Activated naive CD4-positive, alpha-beta T cell treated with anti-CD3 and anti-CD28 coated beads, Interleukin-2, amount 50 U/mL, for 24 hours (primary cell): ENCODE measurements around the gene PRR11.
"Not testable (repeated sequence)": the region's sequence is repeated elsewhere in the genome, so short reads cannot be mapped to it uniquely, and the experiment has no call there.

ENCODE experiments used
- H3K27ac Mint-ChIP-seq: one replicate; pipeline ENCODE4 v1.8.0; 2021; ENCODE audit warnings: mild to moderate bottlenecking, mixed read lengths
- H3K27me3 Mint-ChIP-seq: one replicate; pipeline ENCODE4 v1.8.0; 2021; ENCODE audit warnings: mixed read lengths
- H3K36me3 Mint-ChIP-seq: one replicate; pipeline ENCODE4 v1.8.0; 2021; ENCODE audit warnings: mixed read lengths
- H3K4me1 Mint-ChIP-seq: one replicate; pipeline ENCODE4 v1.8.0; 2021; ENCODE audit warnings: mixed read lengths
- H3K4me3 Mint-ChIP-seq: one replicate; pipeline ENCODE4 v1.8.0; 2021; ENCODE audit warnings: mild to moderate bottlenecking, mixed read lengths
- H3K9me3 Mint-ChIP-seq: one replicate; pipeline ENCODE4 v1.8.0; 2021; ENCODE audit warnings: mixed read lengths

PRR11 gene

GRCh38 chr17:59228588-59228987, 73.0 kb downstream of the PRR11 start:
- not testable (repeated sequence) for H3K9me3 Mint-ChIP-seq, H3K27ac Mint-ChIP-seq, H3K4me1 Mint-ChIP-seq, H3K27me3 Mint-ChIP-seq, H3K36me3 Mint-ChIP-seq, H3K4me3 Mint-ChIP-seq

GRCh38 chr17:59230764-59231163, 75.2 kb downstream of the PRR11 start:
- H3K36me3 Mint-ChIP-seq = peaks cover 2% of the 10 kb centered on the region

GRCh38 chr17:59234631-59235030, 79.1 kb downstream of the PRR11 start:
- no peaks in the 10 kb centered on the region for H3K27me3 Mint-ChIP-seq
- H3K4me3 Mint-ChIP-seq = no peak overlapping the region
- H3K4me1 Mint-ChIP-seq = peaks cover 9% of the 10 kb centered on the region
- no peak overlapping the region for H3K27ac Mint-ChIP-seq
- H3K36me3 Mint-ChIP-seq = peaks cover 2% of the 10 kb centered on the region
- H3K9me3 Mint-ChIP-seq = no peaks in the 10 kb centered on the region

More at GRCh38 chr17:59230764-59231163, 75.2 kb downstream of the PRR11 start:
- no peaks in the 10 kb centered on the region for H3K9me3 Mint-ChIP-seq
- no peaks in the 10 kb centered on the region for H3K27me3 Mint-ChIP-seq
- H3K4me3 Mint-ChIP-seq = no peak overlapping the region
- no peak overlapping the region for H3K27ac Mint-ChIP-seq
- peaks cover 9% of the 10 kb centered on the region for H3K4me1 Mint-ChIP-seq

- no peaks in the 10 kb centered on the region for H3K27me3 Mint-ChIP-seq
- no peak overlapping the region for H3K4me3 Mint-ChIP-seq
- H3K36me3 Mint-ChIP-seq = no peaks in the 10 kb centered on the region
- no peaks in the 10 kb centered on the region for H3K4me1 Mint-ChIP-seq
- H3K27ac Mint-ChIP-seq = no peak overlapping the region
- H3K9me3 Mint-ChIP-seq = no peaks in the 10 kb centered on the region
Observed at GRCh38 chr17:59238906-59239305, 83.4 kb downstream of the PRR11 start.

- Mint-ChIP-seq H3K4me3 (no peak overlapping the region), H3K27me3 (no peaks in the 10 kb centered on the region), H3K4me1 (no peaks in the 10 kb centered on the region), H3K36me3 (no peaks in the 10 kb centered on the region), H3K9me3 (no peaks in the 10 kb centered on the region), H3K27ac (no peak overlapping the region)
Observed at GRCh38 chr17:59244081-59244480, 88.5 kb downstream of the PRR11 start.
